GM18861 (cell line): ENCODE data around the gene LURAP1L.
A peak's percentile ranks its signal among the peaks of the same experiment; 100 is the strongest.

Experiments used
- ATAC-seq: cut with Tn5 transposase; IDR thresholded peaks from one replicate; pipeline ENCODE4 v1.9.1; 2021; ENCODE audit not compliant: unreplicated experiment

Gene LURAP1L

DNA sequence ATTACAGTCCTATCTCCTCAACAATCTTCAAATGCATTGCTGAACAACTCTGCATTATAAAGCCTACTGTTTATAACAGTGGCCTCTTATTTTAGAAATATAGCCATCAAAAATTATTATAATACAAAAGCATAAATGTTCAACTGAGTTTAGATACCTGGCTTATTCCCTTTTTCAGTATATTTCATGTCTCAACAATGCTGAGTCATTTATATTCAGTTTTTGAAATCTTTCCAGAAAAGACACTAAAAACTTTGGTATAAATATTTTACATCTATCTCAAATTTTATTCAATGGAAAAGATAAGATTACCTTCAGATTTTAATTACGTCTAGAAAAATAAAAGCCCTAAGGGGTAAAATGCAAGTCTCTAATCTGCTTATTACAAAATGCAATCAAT is 37.9 kb downstream of the LURAP1L start:
- ATAC-seq = no peak

- ATAC-seq = no peak
Observed at GRCh38 chr9:12813533-12813932, 38.7 kb downstream of the LURAP1L start.

DNA sequence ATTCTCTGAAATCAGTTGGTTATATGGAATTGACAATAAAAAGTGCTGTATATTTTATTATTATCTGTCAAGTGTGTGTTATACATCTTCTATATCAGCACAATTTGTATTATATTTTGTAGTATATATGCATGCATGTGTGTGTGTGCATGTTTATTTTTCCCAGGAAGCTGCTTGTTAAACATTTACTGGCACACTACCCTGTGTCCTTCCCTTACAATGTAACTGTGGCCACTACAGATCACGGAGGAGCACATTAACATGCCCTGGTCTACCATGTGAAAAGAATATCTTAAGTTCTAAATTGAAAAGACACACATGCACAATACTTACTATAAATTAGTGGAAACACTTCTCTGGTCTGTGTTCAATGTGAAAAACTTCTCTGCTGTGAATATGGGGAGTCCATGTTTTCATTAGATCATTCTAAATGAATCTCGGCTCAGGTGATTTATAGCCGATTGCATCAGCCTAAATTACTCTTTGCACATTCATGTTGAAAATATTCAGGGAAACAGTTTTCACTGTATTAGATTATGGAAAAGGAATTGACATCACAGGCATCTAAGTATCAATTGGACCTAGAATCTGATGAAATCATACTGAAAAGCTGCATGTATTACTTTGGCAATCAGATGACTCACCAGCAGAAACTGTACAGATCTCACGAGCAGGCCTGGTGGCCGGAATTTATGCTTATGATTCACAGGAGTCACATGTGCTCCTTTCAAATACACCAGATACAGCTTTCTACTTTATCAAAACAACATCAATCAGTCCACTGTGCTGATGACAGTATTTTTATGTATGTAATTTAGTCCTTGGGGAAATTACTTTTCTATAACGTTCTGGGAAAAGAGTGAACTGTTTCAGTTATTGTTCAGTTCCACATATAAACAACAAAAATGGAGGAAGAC is 39.4 kb downstream of the LURAP1L start:
- no peak for ATAC-seq

- no peak for ATAC-seq
Observed at GRCh38 chr9:12814877-12815237, 40.0 kb downstream of the LURAP1L start.

DNA sequence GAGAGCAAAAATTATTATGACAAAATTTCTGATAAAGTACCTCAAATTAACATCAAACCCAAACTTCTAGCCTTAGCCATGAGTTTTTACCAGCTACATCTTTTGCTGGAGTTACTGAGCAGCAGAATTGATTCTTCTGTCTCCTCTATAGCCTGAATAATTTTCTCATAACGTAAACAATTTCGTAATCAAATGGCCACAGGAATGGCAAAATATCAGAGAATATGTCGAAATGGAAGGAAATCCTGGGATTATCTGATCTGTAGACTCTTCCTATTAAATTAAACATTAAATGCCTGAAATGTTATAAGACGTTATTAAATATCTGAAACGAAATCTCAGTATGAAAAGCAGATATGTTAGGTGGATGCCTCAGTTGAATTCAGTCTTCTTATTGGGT is 41.1 kb downstream of the LURAP1L start:
- no peak for ATAC-seq

- no peak for ATAC-seq
Observed at GRCh38 chr9:12816656-12817101, 41.9 kb downstream of the LURAP1L start.

DNA sequence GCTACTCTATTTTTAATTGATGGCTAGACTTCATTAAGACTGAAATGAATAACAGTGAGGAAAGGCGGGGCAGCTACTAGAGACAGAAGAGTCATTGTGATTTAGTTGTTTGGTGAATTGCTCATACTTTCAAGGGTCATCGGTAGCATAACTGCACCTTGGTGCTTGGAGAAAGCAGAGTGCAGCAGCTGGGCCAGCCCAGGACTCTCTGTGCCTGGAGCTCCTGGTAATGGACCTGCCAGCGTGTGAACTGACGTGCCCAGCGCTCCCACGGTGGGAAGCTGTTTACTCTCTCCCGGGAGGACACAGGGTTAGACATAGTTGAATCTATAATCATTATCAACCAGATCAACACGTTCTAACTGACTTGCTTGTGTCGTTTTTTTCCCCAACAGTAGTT is 42.9 kb downstream of the LURAP1L start:
- no peak for ATAC-seq

GRCh38 chr9:12818431-12819000 is 43.7 kb downstream of the LURAP1L start:
- ATAC-seq = no peak

GRCh38 chr9:12819436-12820185 is 44.8 kb downstream of the LURAP1L start:
- ATAC-seq = peak; percentile 74

DNA sequence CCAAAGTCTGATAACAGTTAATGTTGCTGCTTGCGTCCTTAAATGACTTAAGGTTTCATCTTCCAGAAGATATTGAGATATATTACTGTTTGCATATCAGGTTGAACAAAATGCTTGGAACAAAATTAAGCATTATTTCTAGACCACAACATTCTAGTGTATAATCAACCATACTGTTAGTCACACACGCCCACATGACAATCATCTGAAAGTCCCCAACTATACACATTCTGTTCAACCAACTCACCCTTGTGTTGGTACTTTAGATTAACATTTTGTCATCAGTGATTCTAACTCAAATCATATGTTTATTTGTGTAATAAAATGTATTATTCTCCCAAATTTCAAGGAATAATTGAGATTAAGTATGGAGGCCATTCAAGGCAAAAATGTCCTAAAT is 47.3 kb downstream of the LURAP1L start:
- no peak for ATAC-seq

- ATAC-seq = no peak
Observed at GRCh38 chr9:12826924-12827565, 52.2 kb downstream of the LURAP1L start.

GRCh38 chr9:12833701-12834100 is 58.9 kb downstream of the LURAP1L start:
- ATAC-seq = no peak

GRCh38 chr9:12838546-12838945 is 63.7 kb downstream of the LURAP1L start:
- no peak for ATAC-seq

GRCh38 chr9:12843735-12844134 is 68.9 kb downstream of the LURAP1L start:
- ATAC-seq = no peak

DNA sequence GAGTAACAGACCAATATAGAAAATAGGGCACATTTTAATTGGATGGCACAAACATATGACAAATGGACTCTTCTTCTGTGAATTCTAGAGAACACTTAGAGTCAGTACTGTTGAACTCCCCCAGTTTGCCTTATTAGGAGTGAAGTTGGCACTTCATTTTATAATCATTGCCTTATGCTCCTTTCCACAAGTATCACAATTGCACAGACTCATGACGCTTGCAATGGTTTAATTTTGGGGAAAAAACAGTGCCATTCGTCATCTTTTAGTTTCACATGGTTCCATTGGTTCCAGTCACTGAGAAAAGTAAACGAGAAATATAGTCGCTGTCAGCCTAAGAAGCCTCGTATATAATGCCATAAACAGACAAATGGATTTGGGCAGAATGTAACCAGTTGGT is 71.2 kb downstream of the LURAP1L start:
- no peak for ATAC-seq

DNA sequence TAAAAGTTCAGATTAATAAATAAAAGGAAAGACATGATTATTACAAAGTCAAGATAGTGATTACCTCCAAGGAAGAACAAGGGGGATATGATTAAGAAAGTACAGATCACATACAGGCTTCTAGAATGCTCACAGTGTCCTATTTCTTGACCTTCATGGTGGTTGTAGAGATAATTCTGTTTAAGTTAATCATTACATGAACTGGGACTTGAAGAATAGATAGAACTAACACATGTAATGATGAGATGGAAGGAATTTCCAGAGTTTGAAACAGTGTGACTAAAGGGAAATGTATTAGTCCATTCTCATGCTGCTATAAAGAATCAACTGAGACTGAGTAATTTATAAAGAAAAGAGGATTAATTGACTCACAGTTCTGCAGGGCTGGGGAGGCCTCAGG is 72.7 kb downstream of the LURAP1L start:
- ATAC-seq = no peak

- no peak for ATAC-seq
Observed at GRCh38 chr9:12849486-12850003, 74.7 kb downstream of the LURAP1L start.

DNA sequence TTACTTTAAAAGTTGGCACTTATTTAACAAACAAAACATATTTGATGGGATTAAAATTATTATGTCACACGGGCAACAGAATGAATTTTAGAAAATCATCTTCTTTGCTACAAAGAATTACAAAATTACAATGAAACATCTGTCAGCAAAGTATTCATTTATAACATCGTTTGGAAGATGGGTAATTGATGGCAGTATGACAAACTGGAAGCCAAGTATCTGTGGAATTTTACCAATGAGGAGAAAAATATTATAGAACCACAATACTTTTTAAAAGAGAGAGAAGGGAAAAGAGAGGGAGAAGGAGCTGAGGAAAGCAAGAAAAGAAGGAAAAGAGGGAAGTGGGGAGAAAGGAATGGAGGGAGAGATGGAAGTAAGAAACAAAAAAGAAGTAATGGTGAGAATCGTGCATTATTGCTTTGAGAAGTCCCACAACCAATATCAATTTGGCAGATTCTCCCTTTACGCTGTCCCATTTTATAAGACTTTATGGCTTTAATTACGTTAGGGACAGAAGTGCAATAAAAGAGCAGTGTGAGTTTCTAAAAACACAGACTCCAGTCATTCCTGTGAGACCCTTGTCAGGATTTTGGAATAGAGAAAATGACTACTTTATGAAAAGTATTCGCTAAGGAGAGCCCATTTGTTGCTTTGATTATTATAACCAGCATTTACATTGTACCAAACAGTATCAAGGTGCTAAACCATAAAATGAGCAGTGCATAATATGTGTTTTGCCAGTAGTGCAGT is 76.7 kb downstream of the LURAP1L start:
- ATAC-seq = no peak

DNA sequence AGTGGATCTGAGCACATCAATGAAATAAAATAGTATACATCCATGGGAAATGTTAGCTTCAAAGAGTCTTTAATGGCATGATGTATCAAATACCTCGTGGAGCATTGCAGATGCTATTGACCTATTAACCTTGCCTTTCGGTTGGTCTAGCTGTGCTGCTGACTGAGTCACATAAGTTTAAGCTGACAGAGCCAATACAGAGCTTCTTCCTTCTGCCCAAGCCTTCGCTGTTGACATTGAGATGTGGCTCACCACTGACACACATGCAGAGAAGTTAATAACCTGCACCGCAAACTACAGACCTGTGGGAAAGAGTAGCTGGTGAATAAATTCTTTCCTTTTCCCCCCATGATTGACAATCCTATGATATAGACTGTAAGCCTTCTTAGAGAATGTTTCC is 78.2 kb downstream of the LURAP1L start:
- no peak for ATAC-seq

GRCh38 chr9:12854221-12854620 is 79.4 kb downstream of the LURAP1L start:
- ATAC-seq = no peak
